ENCODE results near the gene ITK.

The ITK gene

GRCh38 chr5:157217289-157218024 is 36.8 kb downstream of the ITK start:
- TF ChIP-seq CTCF (IDR thresholded peaks at IDR 0.05; ENCODE audit: control extremely low read depth, extremely low read depth, low read depth, missing control alignments) = no peak
- DNase-seq (ENCODE audit: extremely low spot score) = no peak
- POLR2A ChIA-PET = interaction anchor here (1.3 kb wide), 1 partner anchor 56 kb away, joined by 3 read pairs; no protein-coding TSS in a partner anchor
- CTCF ChIA-PET = interaction anchor here (1.1 to 3.0 kb wide), 12 partner anchors 10 to 501 kb away, joined by 3 to 16 read pairs (median 3); partner anchors contain the start of gene MED7

GRCh38 chr5:157219491-157220271 is 39.0 kb downstream of the ITK start:
- POLR2A ChIA-PET = no interaction called here
- no peak for TF ChIP-seq CTCF (IDR thresholded peaks at IDR 0.05; ENCODE audit: control extremely low read depth, extremely low read depth, low read depth, missing control alignments)
- CTCF ChIA-PET = interaction anchor here (0.9 to 1.0 kb wide), 2 partner anchors 19 to 33 kb away, joined by 3 to 5 read pairs; no protein-coding TSS in a partner anchor
- peak; percentile 31 for DNase-seq (ENCODE audit: extremely low spot score)

GRCh38 chr5:157221959-157222358 is 41.3 kb downstream of the ITK start:
- ChIA-PET CTCF (interaction anchor here (2.1 kb wide), 1 partner anchor 31 kb away, joined by 7 read pairs; no protein-coding TSS in a partner anchor), POLR2A (interaction anchor here (1.0 kb wide), 1 partner anchor 79 kb away, joined by 4 read pairs; the partner anchor contains the start of gene MED7)
- TF ChIP-seq CTCF (IDR thresholded peaks at IDR 0.05; ENCODE audit: control extremely low read depth, extremely low read depth, low read depth, missing control alignments) = no peak
- no peak for DNase-seq (ENCODE audit: extremely low spot score)

- ChIA-PET POLR2A (no interaction called here), CTCF (interaction anchor here (2.1 kb wide), 1 partner anchor 31 kb away, joined by 7 read pairs; no protein-coding TSS in a partner anchor)
- no peak for DNase-seq (ENCODE audit: extremely low spot score)
- TF ChIP-seq CTCF (IDR thresholded peaks at IDR 0.05; ENCODE audit: control extremely low read depth, extremely low read depth, low read depth, missing control alignments) = no peak
Observed at GRCh38 chr5:157222506-157223230, 42.0 kb downstream of the ITK start.

GRCh38 chr5:157225469-157226422 is 45.1 kb downstream of the ITK start:
- DNase-seq (ENCODE audit: extremely low spot score) = no peak
- TF ChIP-seq CTCF (IDR thresholded peaks at IDR 0.05; ENCODE audit: control extremely low read depth, extremely low read depth, low read depth, missing control alignments) = no peak
- ChIA-PET POLR2A (no interaction called here), CTCF (interaction anchor here (0.8 to 1.9 kb wide), 5 partner anchors 10 to 61 kb away, joined by 3 to 7 read pairs (median 4); no protein-coding TSS in a partner anchor)
